Activated CD4-positive, alpha-beta T cell treated with anti-CD3 and anti-CD28 coated beads, Interleukin-2, amount 10 ng/mL, durations not matched to agents 7 days and 5 days (primary cell): ENCODE data around the gene ATP6V0B. TPM values are rescaled to one million over a fixed set of nuclear protein-coding genes. Genes with fewer than 3 reads are reported as not detected.

Experiments
- CTCF ChIA-PET: fragments of 350-600 bp; sonication (Branson Sonifier 250); formaldehyde crosslinking; loops from one replicate; lab custom pipeline; 2021; ENCODE audit warnings: antibody characterized with exemption; lab: Charles Lee
- POLR2A ChIA-PET: fragments of 350-600 bp; sonication (Branson Sonifier 250); formaldehyde crosslinking; loops from one replicate; lab custom pipeline; 2021; ENCODE audit warnings: antibody characterized with exemption; lab: Charles Lee
- DNase-seq: peaks from one replicate; pipeline ENCODE4 v3.0.0-alpha.2; 2020
- H3K27ac Mint-ChIP-seq: one replicate; pipeline ENCODE4 v1.8.0; 2021; ENCODE audit warnings: mild to moderate bottlenecking, moderate library complexity, mixed read lengths
- H3K27me3 Mint-ChIP-seq: one replicate; pipeline ENCODE4 v1.8.0; 2021; ENCODE audit warnings: mixed read lengths
- H3K36me3 Mint-ChIP-seq: one replicate; pipeline ENCODE4 v1.8.0; 2021; ENCODE audit warnings: low read depth, mixed read lengths
- H3K4me1 Mint-ChIP-seq: one replicate; pipeline ENCODE4 v1.8.0; 2021; ENCODE audit warnings: mixed read lengths
- H3K4me3 Mint-ChIP-seq: one replicate; pipeline ENCODE4 v1.8.0; 2021; ENCODE audit warnings: mild to moderate bottlenecking, moderate library complexity, mixed read lengths
- H3K9me3 Mint-ChIP-seq: one replicate; pipeline ENCODE4 v1.8.0; 2021; ENCODE audit warnings: mixed read lengths
- total RNA-seq, 2 experiments: library from RNA; stranded (reverse); gene quantifications; one replicate each; pipeline ENCODE4 v1.2.3, GENCODE V29; 2021

ATP6V0B gene
- total RNA-seq, 2 experiments from 2014 or later = 90.1 to 112 TPM

DNA sequence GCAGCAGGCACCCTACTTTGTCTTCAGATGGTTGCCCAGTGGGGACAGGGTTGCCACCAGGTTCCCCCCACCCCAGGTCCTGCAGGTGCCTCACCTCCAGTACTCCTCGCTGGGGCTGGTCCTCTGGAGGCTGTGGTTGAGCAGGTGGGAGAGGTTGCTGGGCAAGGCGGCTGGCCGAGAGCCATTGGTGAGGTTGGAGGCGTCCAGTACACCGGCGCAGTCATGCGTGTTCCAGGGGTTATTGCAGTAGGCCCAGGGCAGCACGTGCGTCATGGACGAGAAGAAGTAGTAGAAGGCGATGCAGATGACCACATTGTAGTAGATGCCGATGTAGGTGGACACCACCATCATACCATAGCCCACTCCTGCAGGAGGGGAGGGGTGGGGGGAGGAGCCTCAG lies 33.5 kb downstream of the ATP6V0B start:
- Mint-ChIP-seq H3K27ac (no peak overlapping the region), H3K4me3 (no peak overlapping the region), H3K27me3 (no peaks in the 10 kb centered on the region), H3K9me3 (no peaks in the 10 kb centered on the region), H3K4me1 (peaks cover 9% of the 10 kb centered on the region), H3K36me3 (no peaks in the 10 kb centered on the region)
- ChIA-PET CTCF (no interaction called here), POLR2A (interaction anchor here (0.7 kb wide), 1 partner anchor 91 kb away, joined by 5 read pairs; no protein-coding TSS in a partner anchor)
- DNase-seq = no peak

DNA sequence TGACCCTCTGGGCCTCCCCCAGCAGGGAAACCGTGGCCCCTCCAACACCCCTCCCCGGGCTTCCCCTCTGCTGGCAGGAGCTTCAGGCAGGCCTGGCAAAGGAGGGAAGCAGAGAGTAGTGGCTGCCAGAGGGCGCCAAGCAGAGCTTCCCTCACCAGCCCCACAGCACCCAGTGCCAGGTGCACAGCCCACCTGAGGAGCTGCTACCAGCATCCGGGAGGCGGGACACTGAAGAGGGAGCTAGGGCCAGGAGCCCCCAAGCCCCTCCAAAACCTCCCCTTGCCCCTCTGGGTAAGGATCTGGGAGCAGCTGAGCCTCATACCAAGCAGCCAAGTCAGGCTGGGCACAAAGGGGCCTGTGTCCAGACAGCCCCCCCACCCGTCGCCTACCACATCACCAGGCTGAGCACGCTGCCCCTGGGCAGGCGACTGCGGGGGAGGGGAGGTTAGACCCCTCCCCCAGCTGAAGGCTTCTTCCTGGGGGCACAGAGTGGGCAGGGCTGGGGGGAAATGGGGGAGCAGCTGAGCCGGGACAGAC lies 36.2 kb downstream of the ATP6V0B start:
- POLR2A ChIA-PET = no interaction called here
- Mint-ChIP-seq H3K36me3 (no peaks in the 10 kb centered on the region), H3K27ac (no peak overlapping the region), H3K4me1 (peaks cover 13% of the 10 kb centered on the region), H3K27me3 (no peaks in the 10 kb centered on the region), H3K4me3 (no peak overlapping the region), H3K9me3 (no peaks in the 10 kb centered on the region)
- CTCF ChIA-PET = interaction anchor here (1.1 to 1.5 kb wide), 2 partner anchors 12 to 35 kb away, joined by 3 to 5 read pairs; no protein-coding TSS in a partner anchor
- DNase-seq = no peak

DNA sequence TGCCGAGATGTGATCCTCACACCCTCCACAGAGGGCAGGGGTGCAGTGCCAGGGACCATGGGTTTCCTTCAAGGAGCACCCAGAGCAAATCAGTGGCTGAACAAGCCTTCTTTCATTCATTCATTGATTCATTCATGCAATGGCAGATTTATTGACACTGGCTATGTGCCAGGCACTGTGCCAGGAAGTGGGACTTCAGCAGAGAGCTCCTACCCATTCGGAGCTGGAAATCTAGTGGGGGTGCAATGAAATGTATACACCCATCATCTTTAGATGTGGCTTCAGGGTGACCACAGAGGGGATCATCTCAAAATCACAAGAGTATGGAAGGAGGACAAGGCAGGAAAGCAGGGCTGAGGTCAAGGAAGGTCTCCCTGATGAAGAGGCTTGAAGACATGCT lies 37.6 kb downstream of the ATP6V0B start:
- no peak for DNase-seq
- Mint-ChIP-seq H3K4me3 (no peak overlapping the region), H3K27me3 (no peaks in the 10 kb centered on the region), H3K36me3 (no peaks in the 10 kb centered on the region), H3K27ac (no peak overlapping the region), H3K4me1 (peaks cover 13% of the 10 kb centered on the region), H3K9me3 (no peaks in the 10 kb centered on the region)
- POLR2A ChIA-PET = interaction anchor here (0.6 kb wide), 1 partner anchor 294 kb away, joined by 4 read pairs; no protein-coding TSS in a partner anchor
- CTCF ChIA-PET = interaction anchor here (0.6 to 1.1 kb wide), 2 partner anchors 36 to 60 kb away, joined by 3 read pairs; no protein-coding TSS in a partner anchor

DNA sequence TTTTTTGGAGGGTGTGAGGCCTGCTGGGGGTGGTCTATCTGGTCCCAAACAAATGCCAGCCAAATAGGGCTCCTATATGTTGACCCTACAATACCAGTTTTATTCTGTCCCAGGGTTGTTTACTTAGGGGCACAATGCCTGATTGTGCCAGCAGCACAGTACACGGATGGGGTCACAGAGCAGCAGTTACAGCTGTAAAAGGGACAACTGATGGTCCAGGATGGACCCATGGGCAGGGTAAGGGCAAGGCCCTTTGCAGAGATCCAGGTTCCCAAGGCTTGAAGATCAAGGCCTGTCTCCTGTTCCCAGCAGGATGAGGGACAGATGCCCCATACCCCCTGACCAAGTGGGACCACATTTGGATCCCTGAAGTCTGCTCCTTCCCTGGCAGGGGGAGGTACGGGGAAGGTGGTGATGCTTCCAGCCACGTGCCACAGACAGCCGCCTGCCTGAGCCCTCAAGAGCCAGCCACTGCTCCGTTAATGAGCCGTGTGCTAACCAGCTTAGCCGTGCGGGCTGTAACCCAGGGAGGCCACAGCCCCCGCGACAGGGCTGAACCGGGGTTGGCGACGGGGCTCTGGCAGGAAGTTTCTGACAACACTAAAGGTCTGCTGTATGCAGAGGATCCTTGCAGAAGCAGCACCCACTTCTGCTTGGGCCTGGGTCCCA lies 38.3 kb downstream of the ATP6V0B start:
- H3K4me1 Mint-ChIP-seq = peaks cover 13% of the 10 kb centered on the region
- DNase-seq = no peak
- H3K9me3 Mint-ChIP-seq = no peaks in the 10 kb centered on the region
- POLR2A ChIA-PET = no interaction called here
- H3K27ac Mint-ChIP-seq = no peak overlapping the region
- H3K4me3 Mint-ChIP-seq = no peak overlapping the region
- no peaks in the 10 kb centered on the region for H3K36me3 Mint-ChIP-seq
- CTCF ChIA-PET = interaction anchor here (0.6 to 2.0 kb wide), 3 partner anchors 17 to 79 kb away, joined by 3 to 6 read pairs (median 5); no protein-coding TSS in a partner anchor
- no peaks in the 10 kb centered on the region for H3K27me3 Mint-ChIP-seq

DNA sequence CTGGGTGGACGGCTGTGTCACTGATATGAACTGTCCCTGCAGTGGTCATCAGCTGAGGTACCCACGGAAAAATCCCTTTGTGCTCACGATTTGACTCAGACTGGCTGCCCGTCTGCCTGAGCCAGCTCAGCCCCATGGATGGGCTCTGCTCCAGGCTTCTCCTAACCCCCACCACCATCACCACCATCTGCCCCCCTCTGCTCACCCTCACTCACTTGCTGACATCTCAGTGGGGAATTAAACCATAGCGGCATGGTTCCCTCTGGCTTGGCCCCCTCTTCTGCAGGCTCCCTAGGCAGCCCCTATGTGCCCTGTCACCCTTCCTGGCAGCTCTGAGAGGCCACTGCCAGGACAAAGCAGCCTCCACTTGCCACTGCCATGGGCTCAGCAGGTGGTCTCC lies 39.2 kb downstream of the ATP6V0B start:
- H3K4me3 Mint-ChIP-seq = no peak overlapping the region
- DNase-seq = no peak
- no peaks in the 10 kb centered on the region for H3K9me3 Mint-ChIP-seq
- H3K27ac Mint-ChIP-seq = no peak overlapping the region
- ChIA-PET POLR2A (no interaction called here), CTCF (interaction anchor here (0.6 to 2.0 kb wide), 4 partner anchors 7 to 80 kb away, joined by 3 to 6 read pairs (median 6); no protein-coding TSS in a partner anchor)
- no peaks in the 10 kb centered on the region for H3K36me3 Mint-ChIP-seq
- H3K27me3 Mint-ChIP-seq = no peaks in the 10 kb centered on the region
- peaks cover 13% of the 10 kb centered on the region for H3K4me1 Mint-ChIP-seq

DNA sequence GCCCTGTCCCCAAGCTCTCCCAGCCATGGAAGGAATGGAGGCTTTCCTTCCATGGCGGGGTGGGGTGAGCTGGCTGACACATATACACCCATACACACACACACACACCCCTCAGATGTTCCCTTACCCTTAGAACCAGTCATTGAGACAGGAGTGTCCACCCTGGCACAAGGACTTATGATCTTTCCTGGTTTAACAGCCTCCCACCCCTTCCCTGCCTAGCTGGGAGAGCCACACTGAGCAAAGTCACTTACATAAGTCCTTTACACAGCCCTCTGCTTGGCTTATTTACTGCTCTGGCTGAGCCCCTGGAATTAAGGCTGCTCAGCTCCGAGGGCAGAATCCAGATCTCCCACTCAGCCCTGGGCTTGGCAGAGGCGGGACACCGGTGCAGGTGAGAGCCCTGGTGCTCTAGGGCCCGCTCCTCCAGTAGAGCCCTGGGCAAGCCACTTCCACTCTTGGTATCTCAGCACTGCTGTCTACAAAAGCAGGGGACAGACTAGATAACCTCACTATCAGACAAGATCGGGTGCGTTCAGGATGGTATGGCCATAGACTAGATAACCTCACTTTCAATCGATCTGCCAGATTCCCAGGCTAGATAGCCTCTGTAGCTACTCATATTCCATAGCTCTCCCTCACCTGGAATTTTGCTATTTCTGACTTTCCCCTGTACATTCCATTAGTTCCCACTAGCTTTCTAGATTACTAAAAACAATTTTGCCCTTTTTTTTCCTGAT lies 39.8 kb downstream of the ATP6V0B start:
- Mint-ChIP-seq H3K27ac (no peak overlapping the region), H3K36me3 (no peaks in the 10 kb centered on the region), H3K27me3 (no peaks in the 10 kb centered on the region), H3K4me3 (no peak overlapping the region), H3K9me3 (no peaks in the 10 kb centered on the region), H3K4me1 (peaks cover 13% of the 10 kb centered on the region)
- POLR2A ChIA-PET = no interaction called here
- CTCF ChIA-PET = interaction anchor here (1.0 to 2.0 kb wide), 4 partner anchors 8 to 80 kb away, joined by 3 to 6 read pairs (median 4); no protein-coding TSS in a partner anchor
- DNase-seq = no peak

DNA sequence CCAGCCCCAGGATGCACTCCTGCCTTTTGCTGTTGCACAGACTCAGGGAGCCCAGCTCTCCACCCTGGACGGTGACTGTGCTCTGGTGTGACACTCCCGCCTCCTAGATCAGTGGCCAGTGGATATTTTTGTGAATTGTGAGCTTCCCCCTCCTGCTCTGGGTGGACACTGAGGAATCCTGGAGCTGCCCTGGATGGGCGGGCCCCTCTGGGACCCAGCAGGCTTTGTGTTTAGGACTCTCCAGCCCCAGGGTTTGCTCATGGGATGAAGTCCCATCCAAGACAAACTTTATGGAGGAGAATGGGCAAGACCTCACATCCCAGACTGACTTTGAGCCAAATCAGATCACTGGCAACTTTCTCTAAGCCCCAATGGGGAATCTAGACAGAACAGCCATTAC lies 40.4 kb downstream of the ATP6V0B start:
- ChIA-PET CTCF (interaction anchor here (1.0 to 2.0 kb wide), 4 partner anchors 9 to 81 kb away, joined by 3 to 6 read pairs (median 4); no protein-coding TSS in a partner anchor), POLR2A (no interaction called here)

DNA sequence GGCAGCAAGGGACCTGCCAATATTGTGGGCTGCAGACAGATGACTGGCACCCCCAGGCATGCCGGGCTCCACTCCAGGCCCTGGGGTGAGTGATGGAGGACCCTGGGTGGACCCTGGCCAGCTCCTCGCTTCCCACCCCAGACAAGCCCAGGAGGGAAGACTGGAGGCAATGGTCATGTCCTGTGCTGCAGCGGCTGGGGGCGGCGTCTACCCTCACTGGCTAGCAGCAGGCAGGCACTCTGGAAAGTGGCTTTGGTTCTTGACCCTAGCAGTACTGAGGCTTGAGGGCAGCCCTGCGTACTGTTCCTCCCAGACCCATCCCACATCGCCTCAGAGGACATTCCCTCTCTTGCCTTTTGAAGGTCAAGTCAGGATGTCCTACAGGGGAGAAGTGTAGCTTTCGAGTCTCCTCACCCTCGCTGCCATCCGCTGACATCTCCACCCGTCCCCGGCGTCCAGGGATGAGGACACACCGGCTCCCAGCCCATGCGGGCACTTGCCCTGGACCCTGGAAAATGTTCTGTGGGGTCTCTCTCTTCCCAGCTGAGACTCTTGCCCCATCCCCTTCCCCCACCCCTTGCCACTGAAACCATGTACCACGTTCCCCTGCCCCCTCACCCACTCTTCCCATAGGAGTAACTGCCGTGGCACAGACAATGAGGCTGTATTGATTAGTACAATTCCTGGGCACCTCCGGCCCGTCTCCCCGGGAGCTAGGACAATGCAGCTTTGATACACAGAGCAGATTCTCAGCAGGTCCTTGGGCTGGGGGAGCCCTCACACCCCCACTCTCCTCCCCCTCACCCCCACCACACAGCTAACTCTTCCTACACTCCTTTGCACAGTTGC lies 41.5 kb downstream of the ATP6V0B start:
- Mint-ChIP-seq H3K36me3 (no peaks in the 10 kb centered on the region), H3K4me3 (no peak overlapping the region), H3K27ac (no peak overlapping the region), H3K9me3 (no peaks in the 10 kb centered on the region), H3K27me3 (no peaks in the 10 kb centered on the region), H3K4me1 (peaks cover 13% of the 10 kb centered on the region)
- DNase-seq = no peak
- CTCF ChIA-PET = interaction anchor here (1.4 kb wide), 1 partner anchor 11 kb away, joined by 6 read pairs; no protein-coding TSS in a partner anchor
- POLR2A ChIA-PET = interaction anchor here (0.7 kb wide), 1 partner anchor 650 kb away, joined by 4 read pairs; no protein-coding TSS in a partner anchor

More for the DNA sequence above, 40.4 kb downstream of the ATP6V0B start:
- Mint-ChIP-seq H3K9me3 (no peaks in the 10 kb centered on the region), H3K36me3 (no peaks in the 10 kb centered on the region), H3K4me1 (peaks cover 13% of the 10 kb centered on the region), H3K27me3 (no peaks in the 10 kb centered on the region), H3K27ac (no peak overlapping the region), H3K4me3 (no peak overlapping the region)
- no peak for DNase-seq

DNA sequence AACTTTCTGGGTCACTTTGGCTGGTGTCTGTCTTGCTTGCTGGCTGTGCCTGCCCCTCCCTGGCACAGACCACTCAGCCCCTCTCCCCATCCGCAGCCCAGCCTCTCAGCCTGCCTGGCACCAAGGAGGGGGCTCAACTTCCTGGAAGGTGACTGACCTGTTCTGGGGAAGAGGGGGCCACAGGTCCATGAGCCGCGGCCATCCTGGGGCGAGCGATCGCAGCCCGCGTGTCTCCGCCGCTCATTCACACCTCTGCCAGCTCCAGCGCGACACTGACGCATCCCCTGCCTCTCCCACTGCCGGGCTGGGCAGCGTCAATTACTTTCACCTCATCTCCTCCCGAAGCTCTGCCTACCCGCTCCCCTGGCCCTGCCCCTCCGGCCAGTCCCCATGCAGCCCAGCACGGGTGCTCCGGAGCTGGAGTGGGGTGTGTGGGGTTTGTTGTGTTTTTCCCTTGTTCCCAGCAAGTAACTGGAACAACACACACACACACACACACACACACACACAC lies 42.2 kb downstream of the ATP6V0B start:
- ChIA-PET CTCF (interaction anchor here (1.4 kb wide), 1 partner anchor 10 kb away, joined by 6 read pairs; no protein-coding TSS in a partner anchor), POLR2A (interaction anchor here (0.7 kb wide), 1 partner anchor 650 kb away, joined by 4 read pairs; no protein-coding TSS in a partner anchor)
- Mint-ChIP-seq H3K27ac (no peak overlapping the region), H3K9me3 (no peaks in the 10 kb centered on the region), H3K36me3 (no peaks in the 10 kb centered on the region), H3K4me3 (no peak overlapping the region), H3K4me1 (peaks cover 13% of the 10 kb centered on the region), H3K27me3 (no peaks in the 10 kb centered on the region)
- no peak for DNase-seq

DNA sequence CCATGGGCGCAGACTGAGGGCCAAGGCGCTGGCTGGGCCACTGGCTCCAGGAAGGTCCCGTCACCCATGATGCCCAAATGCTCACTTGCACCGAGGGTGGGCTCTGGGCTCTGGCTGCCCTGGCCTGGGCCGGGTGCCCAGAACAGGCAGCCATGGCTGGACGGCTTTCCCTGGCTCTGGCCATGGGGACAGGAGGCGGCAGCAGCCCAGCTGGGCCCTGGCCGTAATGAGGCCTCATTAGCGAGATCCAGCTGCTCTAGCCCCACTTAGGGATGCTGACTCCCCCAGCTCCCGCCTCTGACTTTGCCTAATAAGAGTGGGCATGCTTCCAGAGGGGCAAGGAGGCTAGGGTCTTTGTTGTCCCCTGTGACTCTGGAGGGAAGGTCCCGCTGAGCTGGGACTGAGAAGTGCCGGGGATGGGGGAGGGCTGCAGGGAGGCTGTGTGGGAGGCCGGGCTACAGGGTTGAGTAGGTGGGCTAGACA lies 44.7 kb downstream of the ATP6V0B start:
- Mint-ChIP-seq H3K4me3 (no peak overlapping the region), H3K9me3 (no peaks in the 10 kb centered on the region), H3K27me3 (no peaks in the 10 kb centered on the region), H3K27ac (no peak overlapping the region), H3K4me1 (no peaks in the 10 kb centered on the region), H3K36me3 (no peaks in the 10 kb centered on the region)
- ChIA-PET CTCF (interaction anchor here (0.5 kb wide), 1 partner anchor 142 kb away, joined by 3 read pairs; no protein-coding TSS in a partner anchor), POLR2A (no interaction called here)
- DNase-seq = no peak

DNA sequence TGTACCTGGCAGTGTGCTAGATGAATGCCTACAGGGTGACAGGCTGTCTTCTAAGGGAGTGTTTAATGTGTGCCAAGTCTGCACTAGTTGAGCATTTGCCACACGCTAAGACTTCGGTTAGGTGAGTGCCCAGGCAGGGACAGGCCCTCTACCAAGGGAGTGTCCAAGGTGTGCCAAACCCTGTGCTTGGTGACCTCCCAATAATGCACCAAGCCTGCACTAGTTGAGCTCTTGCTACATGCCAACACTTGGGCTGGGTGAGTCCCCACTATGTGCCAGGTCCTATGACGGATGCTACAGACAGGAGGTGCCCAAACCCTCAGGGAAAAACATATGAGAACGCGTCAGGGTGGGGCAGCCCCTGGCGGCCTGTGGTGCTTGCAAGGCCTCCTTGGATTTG lies 45.7 kb downstream of the ATP6V0B start:
- Mint-ChIP-seq H3K4me1 (no peaks in the 10 kb centered on the region), H3K4me3 (no peak overlapping the region), H3K27ac (no peak overlapping the region), H3K9me3 (no peaks in the 10 kb centered on the region), H3K27me3 (no peaks in the 10 kb centered on the region), H3K36me3 (no peaks in the 10 kb centered on the region)
- no peak for DNase-seq
- POLR2A ChIA-PET = no interaction called here
- CTCF ChIA-PET = interaction anchor here (2.2 kb wide), 1 partner anchor 14 kb away, joined by 15 read pairs; no protein-coding TSS in a partner anchor
